ENCODE results near the gene NRXN3.

- TF ChIP-seq, protein P1, sequence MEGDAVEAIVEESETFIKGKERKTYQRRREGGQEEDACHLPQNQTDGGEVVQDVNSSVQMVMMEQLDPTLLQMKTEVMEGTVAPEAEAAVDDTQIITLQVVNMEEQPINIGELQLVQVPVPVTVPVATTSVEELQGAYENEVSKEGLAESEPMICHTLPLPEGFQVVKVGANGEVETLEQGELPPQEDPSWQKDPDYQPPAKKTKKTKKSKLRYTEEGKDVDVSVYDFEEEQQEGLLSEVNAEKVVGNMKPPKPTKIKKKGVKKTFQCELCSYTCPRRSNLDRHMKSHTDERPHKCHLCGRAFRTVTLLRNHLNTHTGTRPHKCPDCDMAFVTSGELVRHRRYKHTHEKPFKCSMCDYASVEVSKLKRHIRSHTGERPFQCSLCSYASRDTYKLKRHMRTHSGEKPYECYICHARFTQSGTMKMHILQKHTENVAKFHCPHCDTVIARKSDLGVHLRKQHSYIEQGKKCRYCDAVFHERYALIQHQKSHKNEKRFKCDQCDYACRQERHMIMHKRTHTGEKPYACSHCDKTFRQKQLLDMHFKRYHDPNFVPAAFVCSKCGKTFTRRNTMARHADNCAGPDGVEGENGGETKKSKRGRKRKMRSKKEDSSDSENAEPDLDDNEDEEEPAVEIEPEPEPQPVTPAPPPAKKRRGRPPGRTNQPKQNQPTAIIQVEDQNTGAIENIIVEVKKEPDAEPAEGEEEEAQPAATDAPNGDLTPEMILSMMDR (IDR thresholded peaks at IDR 0.05; ENCODE audit: low read depth, low read length, missing input control), result no peak
- TF ChIP-seq, protein P2, sequence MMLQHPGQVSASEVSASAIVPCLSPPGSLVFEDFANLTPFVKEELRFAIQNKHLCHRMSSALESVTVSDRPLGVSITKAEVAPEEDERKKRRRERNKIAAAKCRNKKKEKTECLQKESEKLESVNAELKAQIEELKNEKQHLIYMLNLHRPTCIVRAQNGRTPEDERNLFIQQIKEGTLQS (IDR thresholded peaks at IDR 0.05), result no peak
Observed at GRCh38 chr14:78576437-78577166, 406.4 kb downstream of the NRXN3 start.
